Esophagus muscularis mucosa (tissue), 4 donors: ENCODE data around the gene PPFIA4. TPM values are rescaled to one million over a fixed set of nuclear protein-coding genes. Genes with fewer than 3 reads are reported as not detected.

Experiments used
- DNase-seq: peaks from one replicate; pipeline ENCODE4 v3.0.0-alpha.2; 2017; ENCODE audit errors: extremely low spot score
- H3K27ac ChIP-seq, 4 donors: fragments of 200-600 bp; sonication (generic); replicated peaks in 1 of 4; 1 replicate in 3 of 4; 2 replicates in 1 of 4; pipeline ENCODE4 v1.5.1; 2016 to 2019; ENCODE audit warnings: mild to moderate bottlenecking in 1 of 4
- H3K27me3 ChIP-seq, 4 donors: fragments of 200-600 bp; sonication (generic); one replicate each; pipeline versions ENCODE4 v1.5.1 to v1.6.0; 2016 to 2019
- H3K36me3 ChIP-seq, 4 donors: fragments of 200-600 bp; sonication (generic); one replicate each; pipeline ENCODE4 v1.5.1; 2016 to 2019
- H3K4me1 ChIP-seq, 4 donors: fragments of 200-600 bp; sonication (generic); one replicate each; pipeline ENCODE4 v1.5.1; 2016 to 2019
- H3K4me3 ChIP-seq, 4 donors: fragments of 200-600 bp; sonication (generic); 1 replicate in 2 of 4; 2 replicates in 2 of 4; pipeline ENCODE4 v1.5.1; 2016 to 2019; ENCODE audit warnings: mild to moderate bottlenecking in 4 of 4, moderate library complexity in 1 of 4
- H3K9me3 ChIP-seq, 4 donors: fragments of 200-600 bp; sonication (generic); 1 replicate in 3 of 4; 2 replicates in 1 of 4; pipeline ENCODE4 v1.5.1; 2016 to 2019
- EP300 ChIP-seq: sonication (generic); formaldehyde crosslinking; IDR thresholded peaks from one replicate; pipeline ENCODE4 v1.6.1; 2017; ENCODE audit warnings: antibody characterized with exemption
- POLR2A ChIP-seq: fragments of 450-650 bp; IDR thresholded peaks from one replicate; pipeline ENCODE4 v1.6.1; 2017; ENCODE audit warnings: antibody characterized with exemption, moderate library complexity, mild to moderate bottlenecking, low read depth
- POLR2AphosphoS5 ChIP-seq, 2 donors: sonication (generic); formaldehyde crosslinking; IDR thresholded peaks; one replicate each; pipeline ENCODE4 v1.6.1; 2017; ENCODE audit warnings: antibody characterized with exemption in 2 of 2
- WGBS: methylation state at CpG from one replicate; pipeline ENCODE4 v1.1.5; 2018; 5-methylcytosine and 5-hydroxymethylcytosine counted together
- intact Hi-C: fragments of 100-400 bp; cut with DNase I; formaldehyde crosslinking; loops from one replicate; pipeline ENCODE4 v1.15.1; 2023
- total RNA-seq, 4 donors: library from RNA; depleted of rRNA; stranded (reverse); fragments of >200 nt; gene quantifications; one replicate each; pipeline versions ENCODE4 v1.1.0 to v1.2.1, GENCODE V29; 2016
- TF ChIP-seq, protein P1 (sequence below), 3 experiments: fragments of 200-600 bp in 2 of 3; fragments of 450-650 bp in 1 of 3; sonication (generic) in 2 of 3; IDR thresholded peaks; one replicate each; pipeline ENCODE4 v1.5.1; 2017 to 2019; ENCODE audit warnings: antibody characterized with exemption in 3 of 3, mild to moderate bottlenecking in 2 of 3, moderate library complexity in 1 of 3

PPFIA4 gene
- total RNA-seq, 4 donors from 2014 or later: 0.42 to 1.6 (median 1.1) TPM

GRCh38 chr1:203048555-203049051 is 22.3 kb downstream of the PPFIA4 start:
- intact Hi-C loops: no loop called here

GRCh38 chr1:203049077-203049476 is 22.8 kb downstream of the PPFIA4 start:
- TF ChIP-seq POLR2A: no peak
- TF ChIP-seq, protein P1, sequence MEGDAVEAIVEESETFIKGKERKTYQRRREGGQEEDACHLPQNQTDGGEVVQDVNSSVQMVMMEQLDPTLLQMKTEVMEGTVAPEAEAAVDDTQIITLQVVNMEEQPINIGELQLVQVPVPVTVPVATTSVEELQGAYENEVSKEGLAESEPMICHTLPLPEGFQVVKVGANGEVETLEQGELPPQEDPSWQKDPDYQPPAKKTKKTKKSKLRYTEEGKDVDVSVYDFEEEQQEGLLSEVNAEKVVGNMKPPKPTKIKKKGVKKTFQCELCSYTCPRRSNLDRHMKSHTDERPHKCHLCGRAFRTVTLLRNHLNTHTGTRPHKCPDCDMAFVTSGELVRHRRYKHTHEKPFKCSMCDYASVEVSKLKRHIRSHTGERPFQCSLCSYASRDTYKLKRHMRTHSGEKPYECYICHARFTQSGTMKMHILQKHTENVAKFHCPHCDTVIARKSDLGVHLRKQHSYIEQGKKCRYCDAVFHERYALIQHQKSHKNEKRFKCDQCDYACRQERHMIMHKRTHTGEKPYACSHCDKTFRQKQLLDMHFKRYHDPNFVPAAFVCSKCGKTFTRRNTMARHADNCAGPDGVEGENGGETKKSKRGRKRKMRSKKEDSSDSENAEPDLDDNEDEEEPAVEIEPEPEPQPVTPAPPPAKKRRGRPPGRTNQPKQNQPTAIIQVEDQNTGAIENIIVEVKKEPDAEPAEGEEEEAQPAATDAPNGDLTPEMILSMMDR (IDR thresholded peaks at IDR 0.05): no peak
- no peak for TF ChIP-seq EP300
- TF ChIP-seq POLR2AphosphoS5 (IDR thresholded peaks at IDR 0.05): no peak
- Histone ChIP-seq H3K27ac (no peak overlapping the region), H3K9me3 (no peaks in the 10 kb centered on the region), H3K4me1 (peaks cover 10 to 21% (median 17%) of the 10 kb centered on the region in 4 donors), H3K27me3 (no peaks in the 10 kb centered on the region), H3K36me3 (peaks cover 0 to 9% (median 0%) of the 10 kb centered on the region in 4 donors), H3K4me3 (no peak overlapping the region)
- WGBS: 94% methylated on average over 4 of the region's 4 CpGs
- DNase-seq: no peak
- intact Hi-C loops: no loop called here

More at GRCh38 chr1:203048555-203049051, 22.3 kb downstream of the PPFIA4 start:
- Histone ChIP-seq H3K27me3 (no peaks in the 10 kb centered on the region), H3K36me3 (peaks cover 0 to 9% (median 0%) of the 10 kb centered on the region in 4 donors), H3K9me3 (no peaks in the 10 kb centered on the region), H3K27ac (no peak overlapping the region), H3K4me1 (peaks cover 10 to 21% (median 17%) of the 10 kb centered on the region in 4 donors), H3K4me3 (no peak overlapping the region)
- no peak for DNase-seq
- 87% methylated on average over 16 of the region's 23 CpGs for WGBS
- TF ChIP-seq POLR2AphosphoS5 (IDR thresholded peaks at IDR 0.05) (no peak), EP300 (no peak), POLR2A (no peak)
- TF ChIP-seq, protein P1 (IDR thresholded peaks at IDR 0.05): no peak

- 94% methylated on average over 11 of the region's 14 CpGs for WGBS
- no peak for DNase-seq
- intact Hi-C loops: no loop called here
Observed at GRCh38 chr1:203049576-203050180, 23.4 kb downstream of the PPFIA4 start.

GRCh38 chr1:203050826-203051225 is 24.5 kb downstream of the PPFIA4 start:
- TF ChIP-seq, protein P1 (IDR thresholded peaks at IDR 0.05): no peak
- TF ChIP-seq POLR2A: no peak
- Histone ChIP-seq H3K4me3 (no peak overlapping the region), H3K36me3 (peaks cover 0 to 14% (median 2%) of the 10 kb centered on the region in 4 donors), H3K9me3 (no peaks in the 10 kb centered on the region), H3K27me3 (no peaks in the 10 kb centered on the region), H3K4me1 (peaks cover 10 to 21% (median 17%) of the 10 kb centered on the region in 4 donors), H3K27ac (no peak overlapping the region)
- 82% methylated on average over 4 of the region's 4 CpGs for WGBS
- no peak for DNase-seq
- intact Hi-C loops: no loop called here

More at GRCh38 chr1:203049576-203050180, 23.4 kb downstream of the PPFIA4 start:
- TF ChIP-seq EP300 (no peak), POLR2AphosphoS5 (IDR thresholded peaks at IDR 0.05) (no peak), POLR2A (no peak)
- TF ChIP-seq, protein P1 (IDR thresholded peaks at IDR 0.05): no peak
- peaks cover 0 to 9% (median 0%) of the 10 kb centered on the region in 4 donors for H3K36me3 ChIP-seq
- peaks cover 10 to 21% (median 17%) of the 10 kb centered on the region in 4 donors for H3K4me1 ChIP-seq
- no peaks in the 10 kb centered on the region for H3K27me3 ChIP-seq
- H3K27ac ChIP-seq: no peak overlapping the region
- no peaks in the 10 kb centered on the region for H3K9me3 ChIP-seq
- H3K4me3 ChIP-seq: no peak overlapping the region
